A549 (cell line): Measurements from ENCODE around the gene RFX3. TPM values are rescaled to one million over a fixed set of nuclear protein-coding genes. Genes with fewer than 3 reads are reported as not detected.

Experiments
- ATAC-seq, 2 experiments: fragments of 200-7000 bp in 1 of 2; fragments of >200 bp in 1 of 2; cut with Nextera tagmentation in 1 of 2; cut with Tn5 transposase in 1 of 2; 3 replicates each; pipeline versions ENCODE4 v1.8.0 to v1.9.1; 2018 to 2020; ENCODE audit warnings: mild to moderate bottlenecking in 1 of 2, moderate library complexity in 1 of 2
- CTCF ChIA-PET: fragments of 300-600 bp; sonication (Branson Sonifier 250); formaldehyde crosslinking; extraction: SDS; loops from one replicate; lab custom pipeline; 2021; ENCODE audit warnings: antibody characterized with exemption, inconsistent platforms; lab: Yijun Ruan, JAX
- POLR2A ChIA-PET: fragments of 350-600 bp; formaldehyde crosslinking; extraction: SDS; loops from one replicate; lab custom pipeline; 2021; ENCODE audit warnings: antibody characterized with exemption, inconsistent platforms; lab: Yijun Ruan, JAX
- DNase-seq, 2 experiments: peaks; one replicate each; pipeline versions ENCODE4 v3.0.0 to v3.0.0-alpha.2; 2011 to 2016; ENCODE audit warnings: low read depth in 1 of 2, low spot score in 1 of 2
- FAIRE-seq: peaks from 2 replicates; lab custom pipeline; 2011; peaks lifted over from hg19 to GRCh38; lab: Jason Lieb, UNC
- H3K27ac ChIP-seq, 2 experiments: fragments of >200 bp; sonication (Bioruptor Twin); formaldehyde crosslinking; 3 replicates each; pipeline ENCODE4 v1.5.1; 2016 to 2017
- H3K4me1 ChIP-seq: fragments of >200 bp; sonication (Bioruptor Twin); formaldehyde crosslinking; 3 replicates; pipeline ENCODE4 v1.6.1; 2016
- H3K4me2 ChIP-seq: fragments of >200 bp; sonication (Bioruptor Twin); formaldehyde crosslinking; 3 replicates; pipeline ENCODE4 v1.6.1; 2016
- H3K4me3 ChIP-seq: fragments of >200 bp; sonication (Bioruptor Twin); formaldehyde crosslinking; 3 replicates; pipeline ENCODE4 v1.5.1; 2016
- H3K9me3 ChIP-seq: fragments of >200 bp; sonication (Bioruptor Twin); formaldehyde crosslinking; 3 replicates; pipeline ENCODE4 v1.6.1; 2016
- EP300 ChIP-seq, 2 experiments: fragments of >200 bp; sonication (Bioruptor Twin); formaldehyde crosslinking; IDR thresholded peaks; 2 replicates in 1 of 2; 3 replicates in 1 of 2; pipeline ENCODE4 v1.6.1; 2016 to 2017
- FOSB ChIP-seq: fragments of 250-450 bp; sonication (Bioruptor Pico); IDR thresholded peaks from 2 replicates; pipeline ENCODE4 v1.5.0; 2020; ENCODE audit warnings: mild to moderate bottlenecking, moderate library complexity
- FOSL2 ChIP-seq, 2 experiments: fragments of 450-650 bp in 1 of 2; fragments of >200 bp in 1 of 2; sonication (Bioruptor Twin) in 1 of 2; formaldehyde crosslinking; IDR thresholded peaks; 2 replicates each; pipeline versions ENCODE4 v1.5.0 to v1.6.1; 2016 to 2020; ENCODE audit warnings: mild to moderate bottlenecking in 1 of 2, moderate library complexity in 1 of 2
- FOXS1 ChIP-seq: fragments of 250-450 bp; sonication (Bioruptor Pico); IDR thresholded peaks from 2 replicates; pipeline ENCODE4 v1.5.0; 2020; ENCODE audit warnings: mild to moderate bottlenecking, moderate library complexity
- KDM1A ChIP-seq: fragments of 200-600 bp; sonication (generic); IDR thresholded peaks from 2 replicates; pipeline ENCODE4 v1.6.1; 2016; ENCODE audit warnings: low read depth, mild to moderate bottlenecking
- KDM5A ChIP-seq: fragments of 200-600 bp; sonication (generic); IDR thresholded peaks from 2 replicates; pipeline ENCODE4 v1.6.1; 2016; ENCODE audit warnings: antibody characterized with exemption, mild to moderate bottlenecking
- MAFK ChIP-seq: fragments of 450-650 bp; IDR thresholded peaks from 2 replicates; pipeline ENCODE4 v1.6.1; 2014; ENCODE audit not compliant: partially characterized antibody
- MAZ ChIP-seq: fragments of 150-350 bp; IDR thresholded peaks from 2 replicates; pipeline ENCODE4 v1.6.1; 2014; ENCODE audit warnings: antibody characterized with exemption, low read depth, low read length, borderline replicate concordance
- MYC ChIP-seq: IDR thresholded peaks from 2 replicates; pipeline ENCODE4 v1.6.1; 2012; ENCODE audit warnings: mild to moderate bottlenecking, inconsistent platforms, low read length, improper control_type of control experiment, borderline replicate concordance
- NR3C1 ChIP-seq: fragments of >200 bp; sonication (Bioruptor Twin); formaldehyde crosslinking; IDR thresholded peaks from 3 replicates; pipeline ENCODE4 v1.6.1; 2017
- POLR2A ChIP-seq: IDR thresholded peaks from 2 replicates; pipeline ENCODE4 v1.6.1; 2012; ENCODE audit warnings: mild to moderate bottlenecking, low read length
- RAD21 ChIP-seq, 2 experiments: fragments of >200 bp in 1 of 2; sonication (Bioruptor Twin) in 1 of 2; formaldehyde crosslinking in 1 of 2; IDR thresholded peaks in 1 of 2; conservative IDR thresholded peaks in 1 of 2; 2 replicates in 1 of 2; 3 replicates in 1 of 2; pipeline ENCODE4 v1.6.1; 2012 to 2018; ENCODE audit warnings: inconsistent platforms in 1 of 2
- RARB ChIP-seq: fragments of 250-450 bp; sonication (Bioruptor Pico); IDR thresholded peaks from 2 replicates; pipeline ENCODE4 v1.8.0; 2021; ENCODE audit warnings: mild to moderate bottlenecking, moderate library complexity
- SMC3 ChIP-seq: fragments of >200 bp; sonication (Bioruptor Twin); formaldehyde crosslinking; IDR thresholded peaks from 3 replicates; pipeline ENCODE4 v1.6.1; 2018; ENCODE audit warnings: inconsistent platforms
- TP53 ChIP-seq: fragments of 250-450 bp; sonication (Bioruptor Pico); IDR thresholded peaks from 2 replicates; pipeline ENCODE4 v1.5.0; 2021; ENCODE audit warnings: mild to moderate bottlenecking, moderate library complexity
- ZC3H11A ChIP-seq: fragments of 450-650 bp; IDR thresholded peaks from 2 replicates; pipeline ENCODE4 v1.6.1; 2014; ENCODE audit warnings: antibody characterized with exemption, mild to moderate bottlenecking
- WGBS: methylation state at CpG from one replicate; pipeline ENCODE4 v1.1.6; 2017; ENCODE audit errors: missing lambda C conversion rate; 5-methylcytosine and 5-hydroxymethylcytosine counted together
- polyA plus RNA-seq, 4 experiments: library from polyadenylated mRNA; depleted of rRNA in 3 of 4; stranded (reverse); fragments of >200 nt; fragmentation: RNase III in 1 of 4; extraction: RNeasy Plus Mini Kit Qiagen cat#74134 plus additional on column Dnase treatment in 1 of 4; gene quantifications; 2 replicates in 3 of 4; 3 replicates in 1 of 4; pipeline ENCODE4 v1.2.3, GENCODE V29; 2011 to 2017
- TF ChIP-seq, protein P1 (sequence below): IDR thresholded peaks from 2 replicates; pipeline ENCODE4 v1.6.1; 2012; ENCODE audit warnings: low read depth, borderline replicate concordance
- TF ChIP-seq, protein P2 (sequence below): fragments of 250-450 bp; sonication (Bioruptor Pico); IDR thresholded peaks from 2 replicates; pipeline ENCODE4 v1.5.0; 2020; ENCODE audit warnings: low read depth, mild to moderate bottlenecking, moderate library complexity
- TF ChIP-seq, protein P3 (sequence below): fragments of 150-350 bp; IDR thresholded peaks from 2 replicates; pipeline ENCODE4 v1.6.1; 2014; ENCODE audit warnings: low read depth, mild to moderate bottlenecking, low read length
- TF ChIP-seq, protein P4 (sequence below): IDR thresholded peaks from 2 replicates; pipeline ENCODE4 v1.6.1; 2012
- TF ChIP-seq, protein P5 (sequence below): fragments of >200 bp; sonication (Bioruptor Twin); formaldehyde crosslinking; IDR thresholded peaks from 3 replicates; pipeline ENCODE4 v1.5.1; 2016

Gene RFX3
- polyA plus RNA-seq, 2 of the 4 experiments (the other 2 are of a cell fraction): 1.3 to 7.9 TPM

DNA sequence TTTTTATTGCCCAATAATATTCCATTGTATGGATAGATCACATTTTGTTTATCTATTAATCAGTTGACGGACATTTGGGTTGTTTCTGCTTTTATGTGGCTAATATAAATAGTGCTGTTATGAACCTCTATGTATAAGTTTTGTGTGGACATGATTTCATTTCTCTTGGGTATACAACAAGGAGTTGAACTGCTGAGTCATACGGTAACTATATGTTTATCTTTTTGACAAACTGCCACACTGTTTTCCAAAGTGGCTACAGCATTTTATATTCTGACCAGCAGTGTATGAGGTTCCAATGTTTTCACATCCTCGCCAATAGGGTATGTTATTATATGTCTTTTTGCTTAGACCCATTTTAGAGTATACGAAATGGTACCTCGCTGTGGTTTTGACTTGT is 264.3 kb downstream of the RFX3 start:
- DNase-seq: no peak
- no peaks in the 10 kb centered on the region for H3K9me3 ChIP-seq
- H3K4me1 ChIP-seq: no peaks in the 10 kb centered on the region
- peak; percentile 28 for TF ChIP-seq MAFK
- TF ChIP-seq MYC: no peak
- TF ChIP-seq, protein P1, sequence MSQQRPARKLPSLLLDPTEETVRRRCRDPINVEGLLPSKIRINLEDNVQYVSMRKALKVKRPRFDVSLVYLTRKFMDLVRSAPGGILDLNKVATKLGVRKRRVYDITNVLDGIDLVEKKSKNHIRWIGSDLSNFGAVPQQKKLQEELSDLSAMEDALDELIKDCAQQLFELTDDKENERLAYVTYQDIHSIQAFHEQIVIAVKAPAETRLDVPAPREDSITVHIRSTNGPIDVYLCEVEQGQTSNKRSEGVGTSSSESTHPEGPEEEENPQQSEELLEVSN: no peak
- TF ChIP-seq POLR2A: no peak
- no peak for TF ChIP-seq SMC3
- TF ChIP-seq, all 56 proteins: peak for 1
- Histone ChIP-seq H3K4me2 (no peak overlapping the region), H3K27ac (no peak overlapping the region), H3K4me3 (no peak overlapping the region)
- FAIRE-seq (peak; percentile 72), ATAC-seq (no peak)
- ChIA-PET CTCF (no interaction called here), POLR2A (no interaction called here)
- WGBS: 91% methylated on average over 5 of the region's 5 CpGs

DNA sequence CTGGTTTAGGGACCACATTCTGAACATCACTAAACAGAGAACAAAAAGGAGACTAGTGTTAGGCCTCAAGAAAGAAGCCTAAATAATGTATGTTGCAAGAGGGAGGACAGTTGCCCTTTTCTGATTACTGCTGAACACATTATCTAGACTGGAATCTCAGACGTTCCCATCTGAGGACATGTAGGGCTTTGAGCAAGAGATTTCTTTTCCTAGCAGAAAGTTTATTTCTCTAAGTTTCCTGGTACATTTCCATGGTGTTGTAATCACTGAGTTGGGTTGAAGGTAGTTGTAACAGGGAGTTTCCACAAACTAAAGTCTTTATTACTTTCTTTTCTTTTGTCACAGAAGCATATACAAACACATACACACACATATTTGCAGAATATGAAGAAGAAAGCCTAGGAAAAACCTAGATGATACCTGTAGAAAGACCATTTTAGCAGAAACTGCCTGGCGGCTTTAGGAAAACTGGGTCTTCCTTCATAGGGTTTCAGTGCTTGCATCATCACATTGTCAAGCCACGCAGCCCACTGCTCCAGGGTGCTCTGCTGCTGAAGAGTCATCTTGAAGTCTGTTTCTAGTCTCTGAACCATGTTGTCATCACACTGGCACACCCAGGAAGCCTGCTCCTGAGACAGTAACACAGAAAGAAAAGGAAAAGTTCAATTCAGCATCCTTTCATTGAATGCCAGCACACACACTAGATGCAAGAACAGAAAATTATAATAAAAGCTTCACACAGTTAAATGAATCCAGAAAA is 269.1 kb downstream of the RFX3 start:
- Histone ChIP-seq H3K9me3 (no peaks in the 10 kb centered on the region), H3K27ac (no peak overlapping the region), H3K4me1 (no peaks in the 10 kb centered on the region)
- FAIRE-seq: no peak
- CTCF ChIA-PET: no interaction called here
- TF ChIP-seq ZC3H11A: no peak
- TF ChIP-seq RAD21 (conservative IDR thresholded peaks at IDR 0.05 in 1 of 2, IDR thresholded peaks at IDR 0.05 in 1 of 2): no peak
- TF ChIP-seq KDM5A: no peak
- no peak for TF ChIP-seq RARB (CRISPR knock-in tag)
- TF ChIP-seq MAZ: no peak
- TF ChIP-seq, protein P2, sequence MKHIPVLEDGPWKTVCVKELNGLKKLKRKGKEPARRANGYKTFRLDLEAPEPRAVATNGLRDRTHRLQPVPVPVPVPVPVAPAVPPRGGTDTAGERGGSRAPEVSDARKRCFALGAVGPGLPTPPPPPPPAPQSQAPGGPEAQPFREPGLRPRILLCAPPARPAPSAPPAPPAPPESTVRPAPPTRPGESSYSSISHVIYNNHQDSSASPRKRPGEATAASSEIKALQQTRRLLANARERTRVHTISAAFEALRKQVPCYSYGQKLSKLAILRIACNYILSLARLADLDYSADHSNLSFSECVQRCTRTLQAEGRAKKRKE (CRISPR knock-in tag): no peak
- TF ChIP-seq FOSL2 (IDR thresholded peaks at IDR 0.05): no peak
- no peak for TF ChIP-seq FOSL2 (CRISPR knock-in tag; IDR thresholded peaks at IDR 0.05)
- TF ChIP-seq, protein P3, sequence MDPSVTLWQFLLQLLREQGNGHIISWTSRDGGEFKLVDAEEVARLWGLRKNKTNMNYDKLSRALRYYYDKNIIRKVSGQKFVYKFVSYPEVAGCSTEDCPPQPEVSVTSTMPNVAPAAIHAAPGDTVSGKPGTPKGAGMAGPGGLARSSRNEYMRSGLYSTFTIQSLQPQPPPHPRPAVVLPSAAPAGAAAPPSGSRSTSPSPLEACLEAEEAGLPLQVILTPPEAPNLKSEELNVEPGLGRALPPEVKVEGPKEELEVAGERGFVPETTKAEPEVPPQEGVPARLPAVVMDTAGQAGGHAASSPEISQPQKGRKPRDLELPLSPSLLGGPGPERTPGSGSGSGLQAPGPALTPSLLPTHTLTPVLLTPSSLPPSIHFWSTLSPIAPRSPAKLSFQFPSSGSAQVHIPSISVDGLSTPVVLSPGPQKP: no peak
- no peak for TF ChIP-seq FOSB
- TF ChIP-seq, protein P4, sequence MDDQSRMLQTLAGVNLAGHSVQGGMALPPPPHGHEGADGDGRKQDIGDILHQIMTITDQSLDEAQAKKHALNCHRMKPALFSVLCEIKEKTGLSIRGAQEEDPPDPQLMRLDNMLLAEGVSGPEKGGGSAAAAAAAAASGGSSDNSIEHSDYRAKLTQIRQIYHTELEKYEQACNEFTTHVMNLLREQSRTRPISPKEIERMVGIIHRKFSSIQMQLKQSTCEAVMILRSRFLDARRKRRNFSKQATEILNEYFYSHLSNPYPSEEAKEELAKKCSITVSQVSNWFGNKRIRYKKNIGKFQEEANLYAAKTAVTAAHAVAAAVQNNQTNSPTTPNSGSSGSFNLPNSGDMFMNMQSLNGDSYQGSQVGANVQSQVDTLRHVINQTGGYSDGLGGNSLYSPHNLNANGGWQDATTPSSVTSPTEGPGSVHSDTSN: no peak
- no peak for TF ChIP-seq EP300 (IDR thresholded peaks at IDR 0.05)
- TF ChIP-seq FOXS1 (CRISPR knock-in tag): no peak
- TF ChIP-seq KDM1A: no peak
- TF ChIP-seq TP53: no peak
- TF ChIP-seq, protein P5, sequence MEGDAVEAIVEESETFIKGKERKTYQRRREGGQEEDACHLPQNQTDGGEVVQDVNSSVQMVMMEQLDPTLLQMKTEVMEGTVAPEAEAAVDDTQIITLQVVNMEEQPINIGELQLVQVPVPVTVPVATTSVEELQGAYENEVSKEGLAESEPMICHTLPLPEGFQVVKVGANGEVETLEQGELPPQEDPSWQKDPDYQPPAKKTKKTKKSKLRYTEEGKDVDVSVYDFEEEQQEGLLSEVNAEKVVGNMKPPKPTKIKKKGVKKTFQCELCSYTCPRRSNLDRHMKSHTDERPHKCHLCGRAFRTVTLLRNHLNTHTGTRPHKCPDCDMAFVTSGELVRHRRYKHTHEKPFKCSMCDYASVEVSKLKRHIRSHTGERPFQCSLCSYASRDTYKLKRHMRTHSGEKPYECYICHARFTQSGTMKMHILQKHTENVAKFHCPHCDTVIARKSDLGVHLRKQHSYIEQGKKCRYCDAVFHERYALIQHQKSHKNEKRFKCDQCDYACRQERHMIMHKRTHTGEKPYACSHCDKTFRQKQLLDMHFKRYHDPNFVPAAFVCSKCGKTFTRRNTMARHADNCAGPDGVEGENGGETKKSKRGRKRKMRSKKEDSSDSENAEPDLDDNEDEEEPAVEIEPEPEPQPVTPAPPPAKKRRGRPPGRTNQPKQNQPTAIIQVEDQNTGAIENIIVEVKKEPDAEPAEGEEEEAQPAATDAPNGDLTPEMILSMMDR: no peak
- no peak for TF ChIP-seq NR3C1
- TF ChIP-seq, all 56 proteins: peak for 0
- Histone ChIP-seq H3K4me3 (no peak overlapping the region), H3K4me2 (no peak overlapping the region)
- ATAC-seq (no peak), DNase-seq (no peak)
- POLR2A ChIA-PET: no interaction called here
- 85% methylated on average over 3 of the region's 3 CpGs for WGBS
